ENCODE results near the gene SPAG7. TPM values are rescaled to one million over a fixed set of nuclear protein-coding genes. Genes with fewer than 3 reads are reported as not detected.

SPAG7 gene
- total RNA-seq, 1 experiment from 2014 or later: 49.9 TPM

DNA sequence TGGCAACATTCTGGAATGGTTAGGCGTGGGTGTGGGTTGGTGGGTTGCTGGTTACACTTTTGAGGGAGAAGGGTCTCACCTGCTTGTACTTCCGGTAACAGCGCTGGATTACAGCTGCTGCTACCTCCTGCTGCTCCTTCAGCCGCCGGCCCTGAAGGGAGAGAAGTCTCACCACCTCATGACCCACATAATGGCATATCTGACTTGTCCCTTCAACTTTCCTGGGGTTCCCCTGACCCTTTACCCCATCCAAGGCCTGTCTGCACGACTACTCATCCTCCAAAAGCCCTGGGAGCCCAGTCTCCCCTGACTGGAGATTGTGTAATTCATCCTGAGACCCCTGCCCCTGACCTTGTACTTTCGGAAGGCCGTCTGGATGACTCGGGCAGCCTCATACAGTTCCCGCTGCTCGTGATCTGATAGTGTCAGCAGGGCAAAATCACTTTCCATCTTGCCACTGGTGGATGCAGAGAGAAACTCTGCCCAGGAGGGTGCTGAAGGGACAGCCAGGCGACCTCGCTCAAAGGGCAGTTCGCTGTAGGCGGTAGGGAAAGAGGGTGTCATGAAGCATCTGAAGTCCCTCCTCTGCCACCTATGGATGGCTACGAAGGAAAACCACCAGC is 2.0 kb upstream of the SPAG7 start:
- Histone ChIP-seq H4K20me1 (ENCODE audit: insufficient read depth) (no peaks in the 10 kb centered on the region), H3K9me2 (ENCODE audit: insufficient read depth) (no peaks in the 10 kb centered on the region), H3K27ac (ENCODE audit: low read depth, low read length) (peak overlapping the region; percentile 90), H2AFZ (ENCODE audit: low read depth, low read length, poor library complexity, severe bottlenecking) (no peak overlapping the region), H3K36me3 (ENCODE audit: control insufficient read depth in 1 of 2, insufficient read depth in 2 of 2, low read length in 2 of 2) (peaks cover 4 to 19% of the 10 kb centered on the region in 2 experiments; a peak in 3 of 4 replicates), H3K4me3 (replicated peaks in 1 of 2; ENCODE audit: low read depth in 1 of 2, low read length in 2 of 2) (0 out of 4 replicates have a peak overlapping the region, but pooled peaks of 1 of the 2 experiments have one; percentile 13), H3K4me2 (ENCODE audit: low read length) (peak overlapping the region; percentile 84), H3K4me1 (ENCODE audit: control insufficient read depth in 1 of 2, insufficient read depth in 2 of 2, low read length in 2 of 2) (peaks cover 19 to 33% of the 10 kb centered on the region in 2 experiments), H3K9me3 (ENCODE audit: control insufficient read depth in 1 of 2, insufficient read depth in 1 of 2, low read depth in 1 of 2, low read length in 2 of 2) (no peaks in the 10 kb centered on the region), H3K27me3 (ENCODE audit: insufficient read depth, low read length) (no peaks in the 10 kb centered on the region), H3K9ac (ENCODE audit: low read length) (peak overlapping the region; percentile 80; the same call in 1 of the 2 replicates), H3K79me2 (ENCODE audit: insufficient read depth, low read length) (peaks cover 13% of the 10 kb centered on the region; the same call in 1 of the 2 replicates)
- TSS peak; percentile 50 for BruUV-seq (replicated peaks)
- POLR2A ChIA-PET: interaction anchor here (1.5 to 5.0 kb wide), 4 partner anchors 17 to 29 kb away, joined by 7 to 45 read pairs (median 14); partner anchors contain the start of genes CAMTA2, ENO3, PFN1 and RNF167
- ATAC-seq (no peak), DNase-seq (ENCODE audit: low read depth, low spot score) (no peak)
- RAD21 ChIA-PET (ENCODE audit: low non-redundant PET in 1 of 2, low total read pairs in 2 of 2, uncharacterized antibody in 2 of 2, unreplicated experiment in 2 of 2): no interaction called here
- CTCF ChIA-PET: interaction anchor here (1.0 kb wide), 1 partner anchor 29 kb away, joined by 3 read pairs; the partner anchor contains the start of genes RNF167 and SLC25A11
- intact Hi-C loops (cut with micrococcal nuclease): no loop called here
- TF ChIP-seq POLR2AphosphoS5 (IDR thresholded peaks at IDR 0.05; ENCODE audit: low read depth, low read length) (no peak), RAD21 (IDR thresholded peaks at IDR 0.05; ENCODE audit: low read depth) (no peak), SP1 (IDR thresholded peaks at IDR 0.05; ENCODE audit: low read depth) (no peak), SRF (IDR thresholded peaks at IDR 0.05; ENCODE audit: low read depth) (no peak), FOSL1 (IDR thresholded peaks at IDR 0.05; ENCODE audit: low read depth) (no peak), SIN3A (IDR thresholded peaks at IDR 0.05; ENCODE audit: low read depth) (no peak), EZH2phosphoT487 (IDR thresholded peaks at IDR 0.05; ENCODE audit: borderline replicate concordance) (no peak), EZH2 (IDR thresholded peaks at IDR 0.05) (no peak), ZNF274 (IDR thresholded peaks at IDR 0.05; ENCODE audit: low read depth, low read length) (no peak), ELF1 (IDR thresholded peaks at IDR 0.05; ENCODE audit: borderline replicate concordance, low read depth) (no peak)
- TF ChIP-seq, protein P1, sequence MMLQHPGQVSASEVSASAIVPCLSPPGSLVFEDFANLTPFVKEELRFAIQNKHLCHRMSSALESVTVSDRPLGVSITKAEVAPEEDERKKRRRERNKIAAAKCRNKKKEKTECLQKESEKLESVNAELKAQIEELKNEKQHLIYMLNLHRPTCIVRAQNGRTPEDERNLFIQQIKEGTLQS (IDR thresholded peaks at IDR 0.05): no peak
- TF ChIP-seq, protein P2, sequence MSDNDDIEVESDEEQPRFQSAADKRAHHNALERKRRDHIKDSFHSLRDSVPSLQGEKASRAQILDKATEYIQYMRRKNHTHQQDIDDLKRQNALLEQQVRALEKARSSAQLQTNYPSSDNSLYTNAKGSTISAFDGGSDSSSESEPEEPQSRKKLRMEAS (IDR thresholded peaks at IDR 0.05): no peak
- TF ChIP-seq, protein P3, sequence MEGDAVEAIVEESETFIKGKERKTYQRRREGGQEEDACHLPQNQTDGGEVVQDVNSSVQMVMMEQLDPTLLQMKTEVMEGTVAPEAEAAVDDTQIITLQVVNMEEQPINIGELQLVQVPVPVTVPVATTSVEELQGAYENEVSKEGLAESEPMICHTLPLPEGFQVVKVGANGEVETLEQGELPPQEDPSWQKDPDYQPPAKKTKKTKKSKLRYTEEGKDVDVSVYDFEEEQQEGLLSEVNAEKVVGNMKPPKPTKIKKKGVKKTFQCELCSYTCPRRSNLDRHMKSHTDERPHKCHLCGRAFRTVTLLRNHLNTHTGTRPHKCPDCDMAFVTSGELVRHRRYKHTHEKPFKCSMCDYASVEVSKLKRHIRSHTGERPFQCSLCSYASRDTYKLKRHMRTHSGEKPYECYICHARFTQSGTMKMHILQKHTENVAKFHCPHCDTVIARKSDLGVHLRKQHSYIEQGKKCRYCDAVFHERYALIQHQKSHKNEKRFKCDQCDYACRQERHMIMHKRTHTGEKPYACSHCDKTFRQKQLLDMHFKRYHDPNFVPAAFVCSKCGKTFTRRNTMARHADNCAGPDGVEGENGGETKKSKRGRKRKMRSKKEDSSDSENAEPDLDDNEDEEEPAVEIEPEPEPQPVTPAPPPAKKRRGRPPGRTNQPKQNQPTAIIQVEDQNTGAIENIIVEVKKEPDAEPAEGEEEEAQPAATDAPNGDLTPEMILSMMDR (IDR thresholded peaks at IDR 0.05 in 2 of 3, conservative IDR thresholded peaks at IDR 0.05 in 1 of 3; ENCODE audit: borderline replicate concordance in 1 of 3, insufficient read depth in 1 of 3, low read depth in 2 of 3, low read length in 2 of 3): no peak
- TF ChIP-seq, protein P4, sequence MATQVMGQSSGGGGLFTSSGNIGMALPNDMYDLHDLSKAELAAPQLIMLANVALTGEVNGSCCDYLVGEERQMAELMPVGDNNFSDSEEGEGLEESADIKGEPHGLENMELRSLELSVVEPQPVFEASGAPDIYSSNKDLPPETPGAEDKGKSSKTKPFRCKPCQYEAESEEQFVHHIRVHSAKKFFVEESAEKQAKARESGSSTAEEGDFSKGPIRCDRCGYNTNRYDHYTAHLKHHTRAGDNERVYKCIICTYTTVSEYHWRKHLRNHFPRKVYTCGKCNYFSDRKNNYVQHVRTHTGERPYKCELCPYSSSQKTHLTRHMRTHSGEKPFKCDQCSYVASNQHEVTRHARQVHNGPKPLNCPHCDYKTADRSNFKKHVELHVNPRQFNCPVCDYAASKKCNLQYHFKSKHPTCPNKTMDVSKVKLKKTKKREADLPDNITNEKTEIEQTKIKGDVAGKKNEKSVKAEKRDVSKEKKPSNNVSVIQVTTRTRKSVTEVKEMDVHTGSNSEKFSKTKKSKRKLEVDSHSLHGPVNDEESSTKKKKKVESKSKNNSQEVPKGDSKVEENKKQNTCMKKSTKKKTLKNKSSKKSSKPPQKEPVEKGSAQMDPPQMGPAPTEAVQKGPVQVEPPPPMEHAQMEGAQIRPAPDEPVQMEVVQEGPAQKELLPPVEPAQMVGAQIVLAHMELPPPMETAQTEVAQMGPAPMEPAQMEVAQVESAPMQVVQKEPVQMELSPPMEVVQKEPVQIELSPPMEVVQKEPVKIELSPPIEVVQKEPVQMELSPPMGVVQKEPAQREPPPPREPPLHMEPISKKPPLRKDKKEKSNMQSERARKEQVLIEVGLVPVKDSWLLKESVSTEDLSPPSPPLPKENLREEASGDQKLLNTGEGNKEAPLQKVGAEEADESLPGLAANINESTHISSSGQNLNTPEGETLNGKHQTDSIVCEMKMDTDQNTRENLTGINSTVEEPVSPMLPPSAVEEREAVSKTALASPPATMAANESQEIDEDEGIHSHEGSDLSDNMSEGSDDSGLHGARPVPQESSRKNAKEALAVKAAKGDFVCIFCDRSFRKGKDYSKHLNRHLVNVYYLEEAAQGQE (IDR thresholded peaks at IDR 0.05; ENCODE audit: low read depth): no peak

Data from HCT116 (cell line).